Measurements from ENCODE around the gene CDK6.

The CDK6 gene

GRCh38 chr7:92588561-92588960 lies 247.8 kb downstream of the CDK6 start:
- Histone ChIP-seq H3K9ac (ENCODE audit: low read length) (peak overlapping the region; percentile 98), H3K9me3 (ENCODE audit: control insufficient read depth, insufficient read depth, low read depth, low read length) (peaks cover 3% of the 10 kb centered on the region; the same call in 1 of the 2 replicates), H3K36me3 (ENCODE audit: control insufficient read depth, insufficient read depth, low read length) (peaks cover 11% of the 10 kb centered on the region; the same call in 1 of the 2 replicates), H3K27me3 (ENCODE audit: control insufficient read depth, insufficient read depth, low read length) (peaks cover 21% of the 10 kb centered on the region), H3K4me3 (ENCODE audit: low read depth, low read length) (peak overlapping the region; percentile 85), H3K4me1 (ENCODE audit: control insufficient read depth, insufficient read depth, low read length) (peaks cover 5% of the 10 kb centered on the region), H3K27ac (ENCODE audit: low read depth, low read length) (no peak overlapping the region)

GRCh38 chr7:92586841-92587240 lies 249.5 kb downstream of the CDK6 start:
- no peak overlapping the region for H3K27ac ChIP-seq (ENCODE audit: low read depth, low read length)
- H3K9ac ChIP-seq (ENCODE audit: low read length), result no peak overlapping the region
- no peak overlapping the region for H3K4me3 ChIP-seq (ENCODE audit: low read depth, low read length)
- peaks cover 3% of the 10 kb centered on the region; the same call in 1 of the 2 replicates for H3K9me3 ChIP-seq (ENCODE audit: control insufficient read depth, insufficient read depth, low read depth, low read length)
- peaks cover 11% of the 10 kb centered on the region; the same call in 1 of the 2 replicates for H3K36me3 ChIP-seq (ENCODE audit: control insufficient read depth, insufficient read depth, low read length)
- peaks cover 5% of the 10 kb centered on the region for H3K4me1 ChIP-seq (ENCODE audit: control insufficient read depth, insufficient read depth, low read length)
- H3K27me3 ChIP-seq (ENCODE audit: control insufficient read depth, insufficient read depth, low read length), result peaks cover 13% of the 10 kb centered on the region

GRCh38 chr7:92586403-92586802 lies 250.0 kb downstream of the CDK6 start:
- no peak overlapping the region for H3K9ac ChIP-seq (ENCODE audit: low read length)

GRCh38 chr7:92584953-92585352 lies 251.4 kb downstream of the CDK6 start:
- H3K9ac ChIP-seq (ENCODE audit: low read length), result no peak overlapping the region
- peaks cover 5% of the 10 kb centered on the region for H3K4me1 ChIP-seq (ENCODE audit: control insufficient read depth, insufficient read depth, low read length)
- no peak overlapping the region for H3K4me3 ChIP-seq (ENCODE audit: low read depth, low read length)
- peaks cover 29% of the 10 kb centered on the region for H3K36me3 ChIP-seq (ENCODE audit: control insufficient read depth, insufficient read depth, low read length)
- peak overlapping the region; percentile 70; the same call in 1 of the 2 replicates for H3K27ac ChIP-seq (ENCODE audit: low read depth, low read length)
- H3K9me3 ChIP-seq (ENCODE audit: control insufficient read depth, insufficient read depth, low read depth, low read length), result peaks cover 3% of the 10 kb centered on the region; the same call in 1 of the 2 replicates
- no peaks in the 10 kb centered on the region for H3K27me3 ChIP-seq (ENCODE audit: control insufficient read depth, insufficient read depth, low read length)

More at GRCh38 chr7:92586403-92586802, 250.0 kb downstream of the CDK6 start:
- Histone ChIP-seq H3K9me3 (ENCODE audit: control insufficient read depth, insufficient read depth, low read depth, low read length) (peaks cover 3% of the 10 kb centered on the region; the same call in 1 of the 2 replicates), H3K4me1 (ENCODE audit: control insufficient read depth, insufficient read depth, low read length) (peaks cover 5% of the 10 kb centered on the region), H3K27ac (ENCODE audit: low read depth, low read length) (no peak overlapping the region), H3K36me3 (ENCODE audit: control insufficient read depth, insufficient read depth, low read length) (peaks cover 14% of the 10 kb centered on the region), H3K4me3 (ENCODE audit: low read depth, low read length) (no peak overlapping the region), H3K27me3 (ENCODE audit: control insufficient read depth, insufficient read depth, low read length) (peaks cover 9% of the 10 kb centered on the region)

- Histone ChIP-seq H3K27ac (ENCODE audit: low read depth, low read length) (no peak overlapping the region), H3K9ac (ENCODE audit: low read length) (no peak overlapping the region), H3K4me1 (ENCODE audit: control insufficient read depth, insufficient read depth, low read length) (no peaks in the 10 kb centered on the region), H3K36me3 (ENCODE audit: control insufficient read depth, insufficient read depth, low read length) (peaks cover 48% of the 10 kb centered on the region), H3K27me3 (ENCODE audit: control insufficient read depth, insufficient read depth, low read length) (no peaks in the 10 kb centered on the region), H3K9me3 (ENCODE audit: control insufficient read depth, insufficient read depth, low read depth, low read length) (peaks cover 3% of the 10 kb centered on the region; the same call in 1 of the 2 replicates), H3K4me3 (ENCODE audit: low read depth, low read length) (no peak overlapping the region)
Measured at GRCh38 chr7:92582948-92583347, 253.4 kb downstream of the CDK6 start.

GRCh38 chr7:92576296-92576695 lies 260.1 kb downstream of the CDK6 start:
- H3K27me3 ChIP-seq (ENCODE audit: control insufficient read depth, insufficient read depth, low read length), result no peaks in the 10 kb centered on the region
- H3K27ac ChIP-seq (ENCODE audit: low read depth, low read length), result no peak overlapping the region
- no peaks in the 10 kb centered on the region for H3K4me1 ChIP-seq (ENCODE audit: control insufficient read depth, insufficient read depth, low read length)
- H3K9me3 ChIP-seq (ENCODE audit: control insufficient read depth, insufficient read depth, low read depth, low read length), result no peaks in the 10 kb centered on the region
- peaks cover 89% of the 10 kb centered on the region for H3K36me3 ChIP-seq (ENCODE audit: control insufficient read depth, insufficient read depth, low read length)
- H3K4me3 ChIP-seq (ENCODE audit: low read depth, low read length), result no peak overlapping the region
- H3K9ac ChIP-seq (ENCODE audit: low read length), result no peak overlapping the region

GRCh38 chr7:92569137-92569536 lies 267.2 kb downstream of the CDK6 start:
- Histone ChIP-seq H3K36me3 (ENCODE audit: control insufficient read depth, insufficient read depth, low read length) (peaks cover 81% of the 10 kb centered on the region), H3K27me3 (ENCODE audit: control insufficient read depth, insufficient read depth, low read length) (no peaks in the 10 kb centered on the region), H3K9ac (ENCODE audit: low read length) (no peak overlapping the region), H3K4me3 (ENCODE audit: low read depth, low read length) (no peak overlapping the region), H3K27ac (ENCODE audit: low read depth, low read length) (no peak overlapping the region), H3K9me3 (ENCODE audit: control insufficient read depth, insufficient read depth, low read depth, low read length) (no peaks in the 10 kb centered on the region), H3K4me1 (ENCODE audit: control insufficient read depth, insufficient read depth, low read length) (no peaks in the 10 kb centered on the region)

- peaks cover 86% of the 10 kb centered on the region for H3K36me3 ChIP-seq (ENCODE audit: control insufficient read depth, insufficient read depth, low read length)
- H3K27me3 ChIP-seq (ENCODE audit: control insufficient read depth, insufficient read depth, low read length), result no peaks in the 10 kb centered on the region
- no peaks in the 10 kb centered on the region for H3K4me1 ChIP-seq (ENCODE audit: control insufficient read depth, insufficient read depth, low read length)
- H3K9ac ChIP-seq (ENCODE audit: low read length), result no peak overlapping the region
- H3K9me3 ChIP-seq (ENCODE audit: control insufficient read depth, insufficient read depth, low read depth, low read length), result no peaks in the 10 kb centered on the region
- H3K27ac ChIP-seq (ENCODE audit: low read depth, low read length), result no peak overlapping the region
- no peak overlapping the region for H3K4me3 ChIP-seq (ENCODE audit: low read depth, low read length)
Measured at GRCh38 chr7:92567460-92567859, 268.9 kb downstream of the CDK6 start.

- Histone ChIP-seq H3K27ac (ENCODE audit: low read depth, low read length) (no peak overlapping the region), H3K36me3 (ENCODE audit: control insufficient read depth, insufficient read depth, low read length) (peaks cover 68% of the 10 kb centered on the region)
Measured at GRCh38 chr7:92563345-92563744, 273.0 kb downstream of the CDK6 start.

GRCh38 chr7:92560602-92561001 lies 275.8 kb downstream of the CDK6 start:
- H3K27ac ChIP-seq (ENCODE audit: low read depth, low read length), result no peak overlapping the region
- no peaks in the 10 kb centered on the region for H3K27me3 ChIP-seq (ENCODE audit: control insufficient read depth, insufficient read depth, low read length)
- H3K9me3 ChIP-seq (ENCODE audit: control insufficient read depth, insufficient read depth, low read depth, low read length), result no peaks in the 10 kb centered on the region
- H3K4me1 ChIP-seq (ENCODE audit: control insufficient read depth, insufficient read depth, low read length), result no peaks in the 10 kb centered on the region
- H3K4me3 ChIP-seq (ENCODE audit: low read depth, low read length), result no peak overlapping the region
- H3K9ac ChIP-seq (ENCODE audit: low read length), result no peak overlapping the region
- peaks cover 41% of the 10 kb centered on the region for H3K36me3 ChIP-seq (ENCODE audit: control insufficient read depth, insufficient read depth, low read length)

More at GRCh38 chr7:92563345-92563744, 273.0 kb downstream of the CDK6 start:
- no peak overlapping the region for H3K9ac ChIP-seq (ENCODE audit: low read length)
- no peak overlapping the region for H3K4me3 ChIP-seq (ENCODE audit: low read depth, low read length)
- no peaks in the 10 kb centered on the region for H3K27me3 ChIP-seq (ENCODE audit: control insufficient read depth, insufficient read depth, low read length)
- no peaks in the 10 kb centered on the region for H3K4me1 ChIP-seq (ENCODE audit: control insufficient read depth, insufficient read depth, low read length)
- no peaks in the 10 kb centered on the region for H3K9me3 ChIP-seq (ENCODE audit: control insufficient read depth, insufficient read depth, low read depth, low read length)

GRCh38 chr7:92557808-92558362 lies 278.5 kb downstream of the CDK6 start:
- Histone ChIP-seq H3K4me1 (ENCODE audit: control insufficient read depth, insufficient read depth, low read length) (no peaks in the 10 kb centered on the region), H3K9me3 (ENCODE audit: control insufficient read depth, insufficient read depth, low read depth, low read length) (no peaks in the 10 kb centered on the region), H3K9ac (ENCODE audit: low read length) (no peak overlapping the region), H3K36me3 (ENCODE audit: control insufficient read depth, insufficient read depth, low read length) (peaks cover 20% of the 10 kb centered on the region), H3K27me3 (ENCODE audit: control insufficient read depth, insufficient read depth, low read length) (no peaks in the 10 kb centered on the region), H3K27ac (ENCODE audit: low read depth, low read length) (no peak overlapping the region), H3K4me3 (ENCODE audit: low read depth, low read length) (no peak overlapping the region)

Data from HUES6 (cell line).